Ureter (tissue), 1 donor: ENCODE results near the gene PLOD2. TPM values are rescaled to one million over a fixed set of nuclear protein-coding genes. Genes with fewer than 3 reads are reported as not detected.

Experiments
- DNase-seq: peaks from one replicate; pipeline ENCODE4 v3.0.0-alpha.2; 2020; ENCODE audit warnings: low spot score
- total RNA-seq: library from RNA; stranded (reverse); gene quantifications from one replicate; pipeline ENCODE4 v1.2.4, GENCODE V29; 2023
- donor health status: DM: yes; HTN: yes; CAD: no.

Gene PLOD2
- total RNA-seq, 1 donor from 2014 or later: 17.7 TPM

GRCh38 chr3:146166415-146166821 lies 5.4 kb upstream of the PLOD2 start:
- no peak for DNase-seq

- DNase-seq: no peak
Observed at GRCh38 chr3:146165877-146166276, 4.9 kb upstream of the PLOD2 start.

GRCh38 chr3:146164971-146165769 lies 4.2 kb upstream of the PLOD2 start:
- no peak for DNase-seq

- DNase-seq: no peak
Observed at GRCh38 chr3:146164506-146164905, 3.5 kb upstream of the PLOD2 start.

- DNase-seq: no peak
Observed at GRCh38 chr3:146164071-146164470, 3.1 kb upstream of the PLOD2 start.

- DNase-seq: no peak
Observed at GRCh38 chr3:146163584-146163983, 2.6 kb upstream of the PLOD2 start.

- no peak for DNase-seq
Observed at GRCh38 chr3:146162561-146162960, 1.6 kb upstream of the PLOD2 start.

GRCh38 chr3:146161663-146162002 lies 649 bp upstream of the PLOD2 start:
- DNase-seq: peak; percentile 65

- peak; percentile 69 for DNase-seq
Observed at GRCh38 chr3:146160321-146160963, 542 bp downstream of the PLOD2 start.

GRCh38 chr3:146159616-146160320 lies 1.2 kb downstream of the PLOD2 start:
- DNase-seq: no peak

GRCh38 chr3:146159037-146159436 lies 1.9 kb downstream of the PLOD2 start:
- no peak for DNase-seq

- no peak for DNase-seq
Observed at GRCh38 chr3:146157325-146158060, 3.5 kb downstream of the PLOD2 start.

- DNase-seq: no peak
Observed at GRCh38 chr3:146156666-146157314, 4.2 kb downstream of the PLOD2 start.

- DNase-seq: no peak
Observed at GRCh38 chr3:146156095-146156494, 4.9 kb downstream of the PLOD2 start.

- no peak for DNase-seq
Observed at GRCh38 chr3:146154995-146155394, 6.0 kb downstream of the PLOD2 start.

- no peak for DNase-seq
Observed at GRCh38 chr3:146154316-146154715, 6.7 kb downstream of the PLOD2 start.

- no peak for DNase-seq
Observed at GRCh38 chr3:146153429-146153828, 7.6 kb downstream of the PLOD2 start.

- DNase-seq: no peak
Observed at GRCh38 chr3:146152834-146153233, 8.2 kb downstream of the PLOD2 start.

- no peak for DNase-seq
Observed at GRCh38 chr3:146148468-146148931, 12.5 kb downstream of the PLOD2 start.

- DNase-seq: no peak
Observed at GRCh38 chr3:146145642-146146041, 15.3 kb downstream of the PLOD2 start.

- DNase-seq: no peak
Observed at GRCh38 chr3:146142757-146143156, 18.2 kb downstream of the PLOD2 start.
